ENCODE data around the gene CEBPZ.
A peak's percentile ranks its signal among the peaks of the same experiment; 100 is the strongest.
"Not testable (repeated sequence)": the region's sequence is repeated elsewhere in the genome, so short reads cannot be mapped to it uniquely, and the experiment has no call there.

The CEBPZ gene

GRCh38 chr2:37211939-37212338, 19.5 kb downstream of the CEBPZ start:
- no peak for DNase-seq

GRCh38 chr2:37211212-37211611, 20.2 kb downstream of the CEBPZ start:
- DNase-seq: no peak

GRCh38 chr2:37206760-37207159, 24.6 kb downstream of the CEBPZ start:
- DNase-seq: not testable (repeated sequence)

- no peak for DNase-seq
Measured at GRCh38 chr2:37205689-37206341, 25.6 kb downstream of the CEBPZ start.

GRCh38 chr2:37205071-37205661, 26.2 kb downstream of the CEBPZ start:
- not testable (repeated sequence) for DNase-seq

GRCh38 chr2:37203708-37204107, 27.7 kb downstream of the CEBPZ start:
- no peak for DNase-seq

GRCh38 chr2:37201766-37202165, 29.6 kb downstream of the CEBPZ start:
- no peak for DNase-seq

GRCh38 chr2:37201208-37201607, 30.2 kb downstream of the CEBPZ start:
- DNase-seq: no peak

- no peak for DNase-seq
Measured at GRCh38 chr2:37198681-37199065, 32.7 kb downstream of the CEBPZ start.

GRCh38 chr2:37196320-37197195, 34.8 kb downstream of the CEBPZ start, which contains the start of gene CEBPZOS:
TSS of gene CEBPZOS (plus strand) at chr2:37196496. CDS start at chr2:37199705, 3,209 bp downstream.
- peak; percentile 72 for DNase-seq

GRCh38 chr2:37195862-37196319, 35.5 kb downstream of the CEBPZ start:
- not testable (repeated sequence) for DNase-seq

GRCh38 chr2:37192551-37192950, 38.8 kb downstream of the CEBPZ start:
- DNase-seq: no peak

GRCh38 chr2:37191747-37192146, 39.6 kb downstream of the CEBPZ start:
- DNase-seq: no peak

GRCh38 chr2:37191253-37191652, 40.1 kb downstream of the CEBPZ start:
- DNase-seq: no peak

- no peak for DNase-seq
Measured at GRCh38 chr2:37190290-37190689, 41.1 kb downstream of the CEBPZ start.

- DNase-seq: peak; percentile 85
Measured at GRCh38 chr2:37189452-37190153, 41.8 kb downstream of the CEBPZ start.

- DNase-seq: no peak
Measured at GRCh38 chr2:37188570-37188969, 42.8 kb downstream of the CEBPZ start, which contains the start of gene SULT6B1. TSS of gene SULT6B1 (minus strand) at chr2:37188670. CDS start at chr2:37188640, 30 bp downstream.

GRCh38 chr2:37181726-37182684, 49.4 kb downstream of the CEBPZ start:
- no peak for DNase-seq

- no peak for DNase-seq
Measured at GRCh38 chr2:37180640-37181039, 50.8 kb downstream of the CEBPZ start.

GRCh38 chr2:37180006-37180639, 51.3 kb downstream of the CEBPZ start:
- no peak for DNase-seq

- no peak for DNase-seq
Measured at GRCh38 chr2:37173741-37174140, 57.7 kb downstream of the CEBPZ start.

Data from kidney glomerular epithelial cell (primary cell).